GM19193 (cell line): ENCODE results near the gene CAT.

Source experiments
- POLR2A ChIP-seq: IDR thresholded peaks from 4 replicates; pipeline ENCODE4 v1.6.1; 2011; ENCODE audit not compliant: insufficient read depth, insufficient read length; ENCODE audit errors: extremely low read depth

CAT gene

GRCh38 chr11:34415538-34415937 lies 23.2 kb upstream of the CAT start:
- TF ChIP-seq POLR2A = no peak

- TF ChIP-seq POLR2A = no peak
Observed at GRCh38 chr11:34416088-34416487, 22.6 kb upstream of the CAT start.

GRCh38 chr11:34416766-34417165 lies 22.0 kb upstream of the CAT start:
- no peak for TF ChIP-seq POLR2A

- TF ChIP-seq POLR2A = no peak
Observed at GRCh38 chr11:34417202-34417601, 21.5 kb upstream of the CAT start.

GRCh38 chr11:34419158-34419557 lies 19.6 kb upstream of the CAT start:
- no peak for TF ChIP-seq POLR2A

- no peak for TF ChIP-seq POLR2A
Observed at GRCh38 chr11:34423300-34423699, 15.4 kb upstream of the CAT start.

- TF ChIP-seq POLR2A = no peak
Observed at GRCh38 chr11:34425360-34425759, 13.4 kb upstream of the CAT start.

- TF ChIP-seq POLR2A = no peak
Observed at GRCh38 chr11:34425867-34426266, 12.9 kb upstream of the CAT start.

GRCh38 chr11:34426766-34427185 lies 12.0 kb upstream of the CAT start:
- TF ChIP-seq POLR2A = no peak

GRCh38 chr11:34427186-34427805 lies 11.4 kb upstream of the CAT start:
- TF ChIP-seq POLR2A = no peak

- no peak for TF ChIP-seq POLR2A
Observed at GRCh38 chr11:34431979-34432378, 6.8 kb upstream of the CAT start.

GRCh38 chr11:34432822-34433221 lies 5.9 kb upstream of the CAT start:
- no peak for TF ChIP-seq POLR2A

GRCh38 chr11:34433899-34434298 lies 4.8 kb upstream of the CAT start:
- no peak for TF ChIP-seq POLR2A

- TF ChIP-seq POLR2A = no peak
Observed at GRCh38 chr11:34437224-34438125, 1.3 kb upstream of the CAT start.

- TF ChIP-seq POLR2A = no peak
Observed at GRCh38 chr11:34439610-34440198, 970 bp downstream of the CAT start.

- TF ChIP-seq POLR2A = no peak
Observed at GRCh38 chr11:34441814-34442213, 3.1 kb downstream of the CAT start.
